Hepatocyte (in vitro differentiated cells): ENCODE measurements around the gene FABP7.

ENCODE experiments used
- CTCF ChIP-seq: fragments of 200-600 bp; sonication (generic); IDR thresholded peaks from 2 replicates; pipeline ENCODE4 v1.5.1; 2016; ENCODE audit warnings: antibody characterized with exemption, mild to moderate bottlenecking; ENCODE audit not compliant: poor library complexity
- EZH2 ChIP-seq: fragments of 200-600 bp; sonication (generic); IDR thresholded peaks from 2 replicates; pipeline ENCODE4 v1.6.1; 2016; ENCODE audit warnings: antibody characterized with exemption, mild to moderate bottlenecking, borderline replicate concordance
- EZH2phosphoT487 ChIP-seq: fragments of 200-600 bp; sonication (generic); IDR thresholded peaks from one replicate; pipeline ENCODE4 v1.6.1; 2018; ENCODE audit warnings: antibody characterized with exemption, mild to moderate bottlenecking, low read depth, moderate library complexity; ENCODE audit not compliant: unreplicated experiment, severe bottlenecking

DNA sequence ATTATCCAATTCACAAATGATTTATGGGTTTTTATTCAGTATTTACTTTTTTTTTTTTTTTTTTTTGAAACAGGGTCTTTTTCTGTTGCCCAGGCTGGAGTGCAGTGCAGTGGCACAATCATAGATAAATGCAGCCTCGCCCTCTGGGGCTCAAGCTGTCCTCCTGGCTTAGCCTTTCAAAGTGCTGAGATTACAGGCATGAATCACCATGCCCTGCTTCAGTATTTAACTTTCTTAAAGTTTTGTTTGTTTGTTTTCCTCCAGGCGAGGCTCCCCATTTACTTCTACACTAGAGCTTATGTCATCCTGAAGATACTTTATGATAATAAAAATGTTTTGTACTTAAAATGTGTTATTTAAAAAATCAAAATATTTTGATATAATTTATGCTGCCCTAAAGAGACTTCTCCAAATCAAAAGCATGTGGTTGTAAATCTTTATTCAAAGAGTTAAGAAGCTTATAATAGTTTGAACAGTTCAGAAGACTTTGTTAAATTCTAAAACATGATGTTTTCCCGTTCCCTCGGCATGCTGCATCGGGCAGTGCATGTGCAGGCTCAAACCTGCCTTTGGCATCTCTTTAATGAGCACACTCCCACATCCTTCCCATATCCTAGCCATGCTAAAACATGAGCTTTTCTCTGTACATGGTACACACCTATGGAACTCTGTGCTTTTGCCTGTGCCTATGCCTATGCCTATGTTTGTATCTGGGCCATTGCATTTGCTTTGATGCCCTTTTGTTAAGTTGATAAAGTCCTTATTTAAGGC is 20.6 kb downstream of the FABP7 start:
- TF ChIP-seq CTCF (no peak), EZH2phosphoT487 (no peak), EZH2 (no peak)
